Trophoblast cell (in vitro differentiated cells and primary cell): Measurements from ENCODE around the gene PCNX4.

Source experiments
- DNase-seq, 2 donors: peaks; one replicate each; pipeline ENCODE4 v3.0.0-alpha.2; 2016
- H2AFZ ChIP-seq: 2 replicates; pipeline ENCODE4 v1.6.1; 2013; ENCODE audit warnings: low read length, moderate library complexity, mild to moderate bottlenecking; ENCODE audit not compliant: insufficient read depth, poor library complexity
- H2AK5ac ChIP-seq: 2 replicates; pipeline ENCODE4 v1.6.1; 2013; ENCODE audit warnings: mild to moderate bottlenecking, low read length
- H2BK120ac ChIP-seq: 2 replicates; pipeline ENCODE4 v1.6.1; 2013; ENCODE audit warnings: low read length, mild to moderate bottlenecking, moderate library complexity; ENCODE audit not compliant: insufficient read depth, poor library complexity
- H2BK12ac ChIP-seq: 2 replicates; pipeline ENCODE4 v1.6.1; 2013; ENCODE audit warnings: mild to moderate bottlenecking, low read length, moderate library complexity
- H2BK5ac ChIP-seq: 2 replicates; pipeline ENCODE4 v1.6.1; 2013; ENCODE audit warnings: low read length, low read depth, moderate library complexity, mild to moderate bottlenecking; ENCODE audit not compliant: poor library complexity
- H3K14ac ChIP-seq: 2 replicates; pipeline ENCODE4 v1.6.1; 2013; ENCODE audit warnings: mild to moderate bottlenecking, low read length
- H3K18ac ChIP-seq: 2 replicates; pipeline ENCODE4 v1.6.1; 2013; ENCODE audit warnings: mild to moderate bottlenecking, low read length
- H3K23ac ChIP-seq: 2 replicates; pipeline ENCODE4 v1.6.1; 2013; ENCODE audit warnings: low read length
- H3K27ac ChIP-seq: 2 replicates; pipeline ENCODE4 v1.5.1; 2013; ENCODE audit warnings: low read depth, mild to moderate bottlenecking, inconsistent platforms, low read length, moderate library complexity
- H3K27me3 ChIP-seq: 2 replicates; pipeline ENCODE4 v1.6.1; 2013; ENCODE audit warnings: inconsistent platforms, mild to moderate bottlenecking, low read length, moderate library complexity; ENCODE audit not compliant: insufficient read depth
- H3K36me3 ChIP-seq, 2 experiments: 1 replicate in 1 of 2; 2 replicates in 1 of 2; pipeline ENCODE4 v1.6.1; 2013; ENCODE audit warnings: low read length in 2 of 2, mild to moderate bottlenecking in 2 of 2, moderate library complexity in 1 of 2; ENCODE audit not compliant: insufficient read depth in 2 of 2, control insufficient read depth in 1 of 2
- H3K4ac ChIP-seq: 2 replicates; pipeline ENCODE4 v1.6.1; 2013; ENCODE audit warnings: low read depth, mild to moderate bottlenecking, low read length, moderate library complexity
- H3K4me1 ChIP-seq, 2 experiments: 1 replicate in 1 of 2; 2 replicates in 1 of 2; pipeline ENCODE4 v1.6.1; 2013; ENCODE audit warnings: low read length in 2 of 2, mild to moderate bottlenecking in 2 of 2, moderate library complexity in 1 of 2; ENCODE audit not compliant: insufficient read depth in 2 of 2, control insufficient read depth in 1 of 2
- H3K4me2 ChIP-seq: 2 replicates; pipeline ENCODE4 v1.6.1; 2013; ENCODE audit warnings: inconsistent platforms, mild to moderate bottlenecking, low read length, moderate library complexity
- H3K4me3 ChIP-seq: 2 replicates; pipeline ENCODE4 v1.5.1; 2013; ENCODE audit warnings: mild to moderate bottlenecking, low read depth, low read length, inconsistent platforms
- H3K79me1 ChIP-seq: one replicate; pipeline ENCODE4 v1.6.1; 2013; ENCODE audit warnings: low read length
- H3K79me2 ChIP-seq: 2 replicates; pipeline ENCODE4 v1.6.1; 2013; ENCODE audit warnings: low read length, mild to moderate bottlenecking; ENCODE audit not compliant: control insufficient read depth, insufficient read depth, poor library complexity
- H3K9ac ChIP-seq: 2 replicates; pipeline ENCODE4 v1.6.1; 2013; ENCODE audit warnings: mild to moderate bottlenecking, low read length
- H3K9me3 ChIP-seq: 2 replicates; pipeline ENCODE4 v1.6.1; 2013; ENCODE audit warnings: low read depth, mild to moderate bottlenecking, control low read depth, inconsistent platforms, low read length; ENCODE audit not compliant: insufficient read depth
- H4K12ac ChIP-seq: 2 replicates; pipeline ENCODE4 v1.6.1; 2013; ENCODE audit warnings: low read depth, mild to moderate bottlenecking, low read length, moderate library complexity
- H4K8ac ChIP-seq: 2 replicates; pipeline ENCODE4 v1.6.1; 2013; ENCODE audit warnings: low read depth, mild to moderate bottlenecking, low read length, moderate library complexity
- H4K91ac ChIP-seq: one replicate; pipeline ENCODE4 v1.6.1; 2013; ENCODE audit warnings: low read depth, mild to moderate bottlenecking, low read length, moderate library complexity
- WGBS: extraction: QIAGEN DNeasy Blood & Tissue Kit; methylation state at CpG from one replicate; pipeline ENCODE4 v1.1.7; 2013; ENCODE audit warnings: missing lambda C conversion rate; ENCODE audit not compliant: insufficient read length, insufficient coverage; ENCODE audit errors: extremely low coverage; 5-methylcytosine and 5-hydroxymethylcytosine counted together

Gene PCNX4

GRCh38 chr14:60125918-60126317 lies 34.2 kb downstream of the PCNX4 start:
- Histone ChIP-seq H2AFZ (no peak overlapping the region), H3K18ac (no peak overlapping the region), H4K12ac (no peak overlapping the region), H3K4ac (no peak overlapping the region), H2BK120ac (no peak overlapping the region), H4K8ac (no peak overlapping the region), H3K27ac (no peak overlapping the region), H3K4me2 (no peak overlapping the region), H3K79me2 (no peaks in the 10 kb centered on the region), H3K23ac (no peak overlapping the region), H3K36me3 (peaks cover 4 to 24% of the 10 kb centered on the region in 2 experiments), H3K14ac (no peak overlapping the region), H3K9ac (no peak overlapping the region), H2BK5ac (no peak overlapping the region), H3K4me3 (no peak overlapping the region), H3K4me1 (no peaks in the 10 kb centered on the region), H2BK12ac (no peak overlapping the region), H2AK5ac (no peak overlapping the region), H3K9me3 (no peaks in the 10 kb centered on the region), H4K91ac (no peak overlapping the region), H3K79me1 (no peaks in the 10 kb centered on the region), H3K27me3 (no peaks in the 10 kb centered on the region)
- DNase-seq: no peak

- no peak for DNase-seq
- Histone ChIP-seq H3K4ac (no peak overlapping the region), H3K27ac (no peak overlapping the region), H3K36me3 (peaks cover 2 to 4% of the 10 kb centered on the region in 2 experiments), H2AK5ac (no peak overlapping the region), H3K4me1 (no peaks in the 10 kb centered on the region), H4K91ac (no peak overlapping the region), H4K8ac (no peak overlapping the region), H4K12ac (no peak overlapping the region), H3K23ac (no peak overlapping the region), H3K4me2 (no peak overlapping the region), H3K14ac (no peak overlapping the region), H2BK12ac (no peak overlapping the region), H3K27me3 (no peaks in the 10 kb centered on the region), H2BK5ac (no peak overlapping the region), H2BK120ac (no peak overlapping the region), H3K9me3 (no peaks in the 10 kb centered on the region), H3K4me3 (no peak overlapping the region), H3K79me1 (no peaks in the 10 kb centered on the region), H2AFZ (no peak overlapping the region), H3K9ac (no peak overlapping the region), H3K18ac (no peak overlapping the region), H3K79me2 (no peaks in the 10 kb centered on the region)
- no CpG with 5 or more reads among the region's 2 CpGs for WGBS
Measured at GRCh38 chr14:60133487-60133886, 41.8 kb downstream of the PCNX4 start.

GRCh38 chr14:60134702-60135101 lies 43.0 kb downstream of the PCNX4 start:
- Histone ChIP-seq H3K18ac (no peak overlapping the region), H2BK5ac (no peak overlapping the region), H3K27me3 (no peaks in the 10 kb centered on the region), H3K23ac (no peak overlapping the region), H3K14ac (no peak overlapping the region), H3K4ac (no peak overlapping the region), H3K4me1 (no peaks in the 10 kb centered on the region), H3K4me3 (no peak overlapping the region), H3K79me2 (no peaks in the 10 kb centered on the region), H2AK5ac (no peak overlapping the region), H3K9ac (no peak overlapping the region), H3K4me2 (no peak overlapping the region), H4K12ac (no peak overlapping the region), H4K8ac (no peak overlapping the region), H4K91ac (no peak overlapping the region), H2BK12ac (no peak overlapping the region), H2AFZ (no peak overlapping the region), H3K27ac (no peak overlapping the region), H3K9me3 (no peaks in the 10 kb centered on the region), H2BK120ac (no peak overlapping the region), H3K36me3 (peaks cover 2 to 4% of the 10 kb centered on the region in 2 experiments), H3K79me1 (no peaks in the 10 kb centered on the region)
- WGBS: no CpG with 5 or more reads among the region's 3 CpGs
- no peak for DNase-seq

GRCh38 chr14:60151715-60152114 lies 60.0 kb downstream of the PCNX4 start:
- Histone ChIP-seq H3K18ac (no peak overlapping the region), H2BK120ac (no peak overlapping the region), H3K4me1 (peaks cover 6 to 8% of the 10 kb centered on the region in 2 experiments), H3K27ac (no peak overlapping the region), H3K27me3 (no peaks in the 10 kb centered on the region), H2BK12ac (no peak overlapping the region), H3K79me1 (no peaks in the 10 kb centered on the region), H2AFZ (no peak overlapping the region), H3K4ac (no peak overlapping the region), H3K9me3 (no peaks in the 10 kb centered on the region), H3K79me2 (no peaks in the 10 kb centered on the region), H2BK5ac (no peak overlapping the region), H3K4me3 (no peak overlapping the region), H4K91ac (no peak overlapping the region), H2AK5ac (no peak overlapping the region), H4K12ac (no peak overlapping the region), H3K23ac (no peak overlapping the region), H3K14ac (no peak overlapping the region), H3K4me2 (no peak overlapping the region), H4K8ac (no peak overlapping the region), H3K36me3 (peaks cover 11 to 14% of the 10 kb centered on the region in 2 experiments), H3K9ac (no peak overlapping the region)
- WGBS: no CpG with 5 or more reads among the region's 3 CpGs
- DNase-seq: peak; percentile 52 to 55
